HG03469 (cell line): Measurements from ENCODE around the gene SERPINA1.
A peak's percentile ranks its signal among the peaks of the same experiment; 100 is the strongest.

ENCODE experiments used
- ATAC-seq: cut with Tn5 transposase; IDR thresholded peaks from one replicate; pipeline ENCODE4 v1.9.1; 2021; ENCODE audit warnings: mild to moderate bottlenecking, moderate library complexity, moderate number of reproducible peaks; ENCODE audit not compliant: unreplicated experiment

The SERPINA1 gene

DNA sequence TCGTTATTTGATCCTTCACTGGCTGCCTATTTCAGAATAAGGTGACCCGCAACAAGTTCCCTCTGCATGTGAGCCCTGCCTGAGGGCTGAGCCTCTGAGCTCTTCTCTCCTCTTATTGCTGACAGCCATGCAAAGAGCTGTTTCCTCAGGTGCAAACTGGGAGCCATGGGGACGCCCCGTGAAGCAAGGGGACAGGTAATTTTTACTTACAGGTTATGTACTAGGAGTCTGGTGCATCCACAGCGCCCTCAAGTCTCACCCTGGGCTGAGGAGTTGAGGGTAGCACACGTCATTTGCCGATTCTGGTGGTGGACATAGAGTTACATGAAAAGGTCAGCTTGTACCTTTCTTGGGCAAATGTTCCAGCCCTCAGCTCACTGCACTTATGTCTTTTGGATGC, 39.1 kb downstream of the SERPINA1 start:
- ATAC-seq: no peak

DNA sequence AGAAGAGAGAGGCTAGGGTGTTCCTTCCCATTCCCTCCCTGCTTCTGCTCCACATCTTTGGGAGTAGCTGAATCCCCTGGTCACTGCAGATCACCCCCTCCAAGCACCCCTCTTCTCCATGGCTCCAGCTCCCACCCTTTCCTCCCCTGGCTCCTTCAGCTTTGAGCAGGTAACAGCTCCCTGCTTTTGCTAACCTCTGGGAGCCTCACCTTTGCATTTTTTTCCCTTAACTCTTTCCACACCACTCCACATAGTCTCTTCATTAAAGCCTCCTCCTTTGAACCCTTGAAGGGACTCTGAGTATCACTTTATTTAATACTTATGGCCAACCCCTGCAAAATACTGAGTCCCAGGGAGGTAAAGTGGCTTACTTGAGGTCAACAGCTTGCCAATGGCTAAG, 39.6 kb downstream of the SERPINA1 start:
- ATAC-seq: no peak

DNA sequence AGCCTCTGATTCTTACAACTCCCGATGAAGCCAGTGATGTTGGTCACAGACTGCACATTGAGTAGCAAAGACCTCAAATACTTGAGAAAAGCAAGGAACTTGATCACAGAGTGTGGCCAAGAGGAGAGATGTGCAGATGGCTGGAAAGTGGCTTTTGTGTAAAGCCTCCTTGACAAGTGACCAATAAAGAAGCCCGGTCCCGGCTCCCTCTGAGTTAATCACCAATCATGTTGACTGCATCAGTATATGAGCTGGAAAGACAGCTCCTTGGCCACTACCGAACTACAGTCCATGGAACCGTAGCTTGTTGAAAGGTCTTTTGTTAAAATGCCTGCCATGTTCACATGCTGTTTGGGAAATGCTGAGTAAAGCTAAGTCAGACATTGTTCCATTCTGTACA, 41.6 kb downstream of the SERPINA1 start:
- no peak for ATAC-seq

DNA sequence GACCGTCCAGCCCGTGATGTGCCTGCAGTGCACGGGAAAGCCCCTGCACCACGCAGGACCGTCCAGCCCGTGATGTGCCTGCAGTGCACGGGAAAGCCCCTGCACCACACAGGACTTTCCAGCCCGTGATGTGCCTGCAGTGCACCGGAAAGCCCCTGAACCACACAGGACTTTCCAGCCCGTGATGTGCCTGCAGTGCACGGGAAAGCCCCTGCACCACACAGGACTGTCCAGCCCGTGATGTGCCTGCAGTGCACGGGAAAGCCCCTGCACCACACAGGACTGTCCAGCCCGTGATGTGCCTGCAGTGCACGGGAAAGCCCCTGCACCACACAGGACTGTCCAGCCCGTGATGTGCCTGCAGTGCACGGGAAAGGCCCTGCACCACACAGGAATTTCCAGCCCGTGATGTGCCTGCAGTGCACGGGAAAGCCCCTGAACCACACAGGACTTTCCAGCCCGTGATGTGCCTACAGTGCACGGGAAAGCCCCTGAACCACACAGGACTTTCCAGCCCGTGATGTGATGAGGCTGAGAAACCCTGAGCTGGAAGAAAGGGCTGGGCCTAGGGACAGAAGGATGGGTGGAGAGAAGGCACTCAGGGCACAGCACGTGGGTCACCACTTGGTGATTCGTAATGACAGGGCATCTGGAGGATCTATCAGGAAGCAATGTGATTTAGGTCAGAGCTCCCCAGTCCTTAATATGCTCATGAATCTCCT, 42.2 kb downstream of the SERPINA1 start:
- ATAC-seq: peak; percentile 35

DNA sequence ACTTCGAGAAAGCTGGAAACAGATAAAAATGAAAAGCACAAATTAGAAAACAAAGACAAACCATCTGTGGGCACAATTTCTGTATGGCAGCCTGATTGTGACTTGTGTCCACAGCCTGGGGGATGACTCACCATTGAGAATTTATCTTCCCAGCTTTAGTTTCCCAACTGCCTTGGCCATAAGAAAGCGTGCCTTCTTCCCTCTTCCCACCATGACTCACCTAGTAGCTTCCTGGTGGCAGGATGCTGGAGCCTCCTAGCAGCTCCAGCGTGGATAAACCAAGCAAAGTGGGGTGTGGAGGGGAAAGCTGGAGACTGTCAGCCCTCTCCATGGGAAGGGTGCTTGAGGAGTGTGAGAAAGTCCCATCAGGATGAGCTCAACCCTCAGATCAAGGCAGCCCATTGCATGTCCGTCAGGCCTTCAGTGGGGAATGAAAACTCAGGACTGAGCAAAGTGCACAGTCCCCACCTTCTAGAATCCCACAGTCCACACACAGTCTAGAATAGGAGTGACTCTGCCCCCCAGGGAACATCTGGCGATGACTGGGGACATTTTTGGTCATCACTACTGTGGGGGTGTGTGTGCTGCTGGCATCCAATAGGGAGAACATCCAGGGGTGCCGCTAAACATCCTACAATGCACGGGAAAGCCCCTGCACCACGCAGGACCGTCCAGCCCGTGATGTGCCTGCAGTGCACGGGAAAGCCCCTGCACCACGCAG, 42.9 kb downstream of the SERPINA1 start:
- ATAC-seq: no peak

DNA sequence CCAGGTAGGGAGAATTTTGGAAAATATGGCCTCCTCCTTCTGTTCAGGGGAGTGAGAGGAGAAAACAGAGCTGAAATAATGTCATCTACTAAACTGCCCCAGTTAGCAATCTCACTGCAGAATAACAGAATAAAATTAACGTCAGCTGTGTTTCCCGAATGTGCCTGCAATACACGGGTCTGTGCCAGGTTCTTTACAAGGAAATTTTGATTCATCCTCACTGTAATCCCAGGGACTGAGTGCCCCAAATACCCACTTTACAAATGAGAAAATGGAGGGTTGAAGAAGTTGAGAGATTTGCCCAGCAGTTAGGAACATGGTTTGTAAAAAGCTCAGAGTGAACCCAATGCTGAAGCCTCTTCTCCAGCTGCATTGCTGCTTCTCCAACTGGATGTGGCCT, 44.0 kb downstream of the SERPINA1 start:
- ATAC-seq: no peak

DNA sequence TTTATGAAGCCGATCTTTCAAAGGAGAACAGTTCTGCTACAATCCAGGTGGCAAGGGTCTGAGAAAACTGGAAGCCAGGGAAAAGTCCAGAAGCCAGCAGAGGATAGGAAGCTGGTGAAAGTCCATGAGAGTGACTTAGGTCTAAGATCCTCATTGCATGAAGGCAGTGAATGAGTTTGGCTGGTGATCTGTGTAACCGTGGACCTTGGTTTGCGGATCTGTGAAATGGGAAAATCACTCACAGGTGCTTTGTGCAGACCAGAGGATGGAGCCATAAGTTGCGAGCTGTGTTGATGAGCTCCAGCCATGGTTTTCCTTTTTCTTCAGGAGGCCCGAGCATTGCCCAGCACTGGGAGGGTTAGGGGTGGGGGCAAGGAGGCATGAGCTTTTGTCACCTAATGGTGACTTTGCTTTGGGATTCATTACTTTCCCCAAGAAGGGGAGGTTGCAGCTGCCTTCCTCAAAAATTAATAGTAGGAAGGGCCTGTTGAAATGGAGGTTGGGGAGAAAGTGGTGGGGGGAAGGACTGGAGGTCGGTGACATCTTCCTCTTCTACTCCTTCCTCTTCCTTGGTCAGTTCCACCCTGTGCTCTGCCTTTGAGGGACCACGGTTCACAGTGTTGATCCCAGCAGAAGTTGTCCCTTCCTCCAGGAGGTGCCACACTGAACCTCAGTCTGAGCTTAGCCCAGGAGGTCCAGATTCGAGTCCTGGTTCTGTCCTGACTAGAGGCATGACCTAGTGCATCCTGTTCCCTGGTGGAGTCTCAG, 45.0 kb downstream of the SERPINA1 start:
- no peak for ATAC-seq

DNA sequence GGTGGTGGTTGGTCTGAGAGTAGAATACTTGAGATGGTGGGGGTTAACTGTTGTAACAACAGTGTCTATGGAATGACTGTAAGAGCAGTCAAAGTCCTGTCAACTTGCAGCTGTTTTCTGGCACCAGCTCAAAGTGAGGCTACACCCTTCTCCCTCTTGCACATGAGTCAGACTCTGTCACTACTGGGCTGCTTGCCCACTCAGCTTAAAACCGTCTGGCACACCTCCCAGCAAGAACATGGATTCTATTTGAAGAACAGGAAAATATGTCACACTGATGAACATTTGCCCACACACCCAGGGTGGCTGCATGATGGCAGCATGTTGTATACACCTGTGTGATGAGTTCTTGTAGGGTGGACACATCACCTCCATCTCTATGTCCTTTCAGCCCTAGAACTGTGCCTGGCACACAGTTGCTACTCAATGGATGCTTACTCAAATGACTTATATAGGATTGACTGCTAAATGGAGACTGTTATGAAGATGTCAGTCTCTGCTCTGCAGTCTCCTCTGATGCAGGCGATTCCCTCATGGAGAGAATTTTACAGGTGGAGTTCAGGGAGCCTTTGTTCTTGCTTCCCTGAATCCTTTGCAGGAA, 46.0 kb downstream of the SERPINA1 start:
- ATAC-seq: no peak

DNA sequence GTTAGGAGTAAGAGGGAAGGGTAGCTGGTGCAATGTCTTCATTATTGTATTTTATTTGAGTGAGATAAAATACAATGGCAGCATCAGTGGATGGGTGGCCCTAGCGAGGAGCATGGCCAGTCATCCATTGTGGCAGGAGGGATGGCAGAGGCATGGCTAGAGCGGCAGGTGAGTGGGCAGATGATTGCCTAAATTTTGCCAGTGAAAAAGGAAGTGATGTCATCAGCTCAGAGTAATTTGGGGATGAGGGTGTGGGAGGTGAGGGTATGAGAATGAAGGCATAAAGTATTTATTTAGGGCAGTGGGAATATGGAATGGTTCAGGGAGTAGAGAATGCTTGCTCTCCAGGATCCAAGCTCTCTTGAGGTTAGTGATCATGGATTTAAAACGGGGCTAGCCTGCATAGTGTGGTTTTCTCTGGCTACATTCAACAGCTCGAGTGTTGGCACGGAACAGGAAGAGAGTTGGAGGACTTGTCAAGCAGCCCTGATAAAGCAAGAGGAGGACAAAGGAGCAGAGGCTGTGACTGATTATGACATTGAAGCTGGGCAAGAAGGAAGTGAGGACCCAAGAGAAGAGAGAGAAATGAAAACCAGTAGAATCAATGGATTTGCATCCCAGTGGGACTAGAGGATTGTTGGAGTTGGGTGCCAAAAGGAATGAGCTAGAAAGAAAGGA, 46.6 kb downstream of the SERPINA1 start:
- ATAC-seq: no peak

DNA sequence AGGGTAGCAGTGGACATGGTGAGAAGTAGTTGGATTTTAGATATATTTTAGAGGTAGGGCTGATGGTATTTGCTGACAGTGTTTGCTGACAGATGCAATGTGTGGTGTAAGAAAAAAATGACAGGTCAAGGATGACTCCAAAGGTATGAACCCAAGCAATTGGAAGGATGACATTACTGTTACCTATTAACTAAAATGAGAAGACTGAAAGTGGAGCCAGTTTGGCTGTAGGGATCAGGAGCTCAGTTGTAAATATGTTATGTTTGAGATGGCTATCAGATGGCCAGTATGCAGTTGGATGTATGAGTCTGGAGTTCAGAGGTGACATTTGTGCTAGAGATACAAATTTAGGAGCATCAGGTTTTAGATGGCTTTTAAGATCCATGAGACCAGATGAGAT, 47.9 kb downstream of the SERPINA1 start:
- ATAC-seq: no peak

DNA sequence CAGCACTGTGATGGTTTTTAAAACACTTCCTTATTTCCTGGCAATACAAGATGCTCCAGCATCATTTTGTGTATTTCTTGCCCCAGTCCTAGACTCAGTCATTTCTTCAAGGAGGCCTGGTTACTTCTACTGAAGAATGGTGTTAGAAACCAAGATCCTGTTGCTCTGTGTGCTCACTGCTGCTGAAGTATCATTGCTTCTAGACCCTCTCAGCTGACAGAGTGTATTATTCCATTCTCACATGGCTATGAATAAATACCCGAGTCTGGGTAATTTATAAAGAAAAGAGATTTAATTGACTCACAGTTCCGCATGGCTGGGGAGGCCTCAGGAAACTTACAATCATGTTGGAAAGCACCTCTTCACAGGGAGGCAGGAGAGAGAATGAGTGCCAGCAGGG, 50.4 kb downstream of the SERPINA1 start:
- no peak for ATAC-seq

DNA sequence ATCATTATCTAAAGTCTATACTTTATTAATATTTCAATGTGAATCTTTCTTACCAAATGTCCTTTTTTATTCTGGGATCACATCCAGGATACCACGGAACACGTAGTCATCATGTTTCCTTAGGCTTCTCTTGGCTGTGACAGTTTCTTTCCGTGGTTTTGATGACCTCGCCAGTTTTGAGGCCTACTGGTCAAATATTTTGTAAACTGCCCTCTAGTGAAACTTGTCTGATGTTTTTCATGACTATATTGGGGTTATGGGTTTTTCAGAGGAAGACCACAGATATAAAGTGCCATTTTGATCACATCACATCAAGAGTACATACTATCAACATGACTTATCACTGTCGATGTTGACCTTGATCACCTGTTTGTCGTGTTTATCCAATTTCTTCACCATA, 51.1 kb downstream of the SERPINA1 start:
- ATAC-seq: no peak

DNA sequence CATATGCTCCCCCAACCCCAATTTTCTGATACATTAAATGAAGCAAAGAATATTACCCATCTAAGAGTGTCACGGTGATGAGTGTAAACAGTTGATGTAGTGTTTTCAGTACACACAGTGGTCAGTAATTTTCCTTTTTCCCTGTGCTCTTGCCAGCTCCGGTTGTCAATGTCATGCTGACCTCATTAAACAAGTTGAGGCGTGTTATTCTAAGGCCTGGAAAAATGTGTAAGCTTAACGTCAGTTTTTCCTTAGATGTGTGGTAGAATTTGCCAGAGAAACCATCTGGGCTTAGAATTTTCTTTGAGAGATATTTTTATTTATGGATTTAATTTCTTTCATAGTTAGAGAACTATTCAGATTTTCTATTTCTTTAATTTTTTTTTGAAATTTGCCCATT, 53.5 kb downstream of the SERPINA1 start:
- ATAC-seq: no peak

DNA sequence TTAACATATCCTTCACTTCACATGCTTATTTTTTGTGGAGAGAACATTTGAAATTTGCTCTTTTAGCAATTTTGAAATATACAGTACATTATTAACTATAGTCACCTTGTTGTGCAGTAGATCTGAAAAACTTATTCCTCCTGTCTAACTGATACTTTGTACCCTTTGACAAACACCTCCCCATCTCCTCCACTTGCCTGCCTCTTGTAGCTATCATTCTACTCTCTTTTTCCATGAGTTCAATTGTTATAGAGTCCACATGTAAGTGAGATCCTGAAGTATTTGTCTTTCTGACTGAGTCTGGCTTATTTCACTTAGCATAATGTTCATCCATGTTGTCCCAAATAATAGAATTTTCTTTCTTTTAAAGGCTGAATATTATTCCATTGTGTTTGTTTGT, 55.8 kb downstream of the SERPINA1 start:
- ATAC-seq: no peak

DNA sequence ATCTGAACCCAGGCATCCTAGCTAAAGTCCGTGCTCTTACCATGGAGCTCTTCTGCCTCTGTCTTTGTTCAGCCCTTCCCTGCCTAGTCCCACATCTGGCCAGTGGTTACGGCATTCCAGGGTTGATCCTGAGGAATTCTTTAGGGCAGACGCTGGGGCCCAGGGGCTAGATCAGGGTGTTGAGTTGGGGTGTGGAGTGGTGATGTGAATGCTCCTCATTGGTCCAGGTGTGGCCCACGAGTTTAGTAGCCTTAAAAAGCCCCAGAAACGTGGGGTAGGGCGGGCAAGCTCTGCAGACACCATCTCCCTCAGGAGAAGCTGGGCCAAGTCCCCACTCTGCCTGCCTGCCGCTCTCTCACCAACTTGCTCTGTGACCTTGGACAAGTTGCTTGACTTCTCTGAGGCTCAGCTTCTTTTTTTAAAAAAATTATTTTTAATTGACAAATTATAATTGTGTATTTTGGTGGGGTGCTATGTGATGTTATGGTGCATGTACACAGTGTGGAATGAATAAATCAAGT, 56.3 kb downstream of the SERPINA1 start:
- ATAC-seq: no peak

DNA sequence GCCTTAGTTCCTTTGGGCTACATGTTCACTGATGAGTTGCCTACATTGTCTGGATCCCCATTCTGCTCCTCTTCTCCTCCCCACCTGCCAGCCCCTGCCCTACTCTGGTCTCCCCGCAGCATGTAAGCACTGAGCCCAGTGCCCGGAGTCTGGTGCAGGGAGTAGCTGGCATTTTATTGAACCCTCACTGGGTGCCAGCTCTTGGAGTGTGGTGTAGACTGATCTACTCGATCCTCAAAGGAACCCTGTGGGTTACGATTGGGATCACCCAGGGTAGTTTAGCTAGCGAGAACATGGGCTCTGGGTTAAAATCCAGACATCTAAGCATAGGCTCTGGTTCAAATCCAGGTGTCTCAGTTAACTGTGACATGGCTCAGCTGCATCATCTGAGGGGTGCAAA, 56.9 kb downstream of the SERPINA1 start:
- ATAC-seq: no peak

DNA sequence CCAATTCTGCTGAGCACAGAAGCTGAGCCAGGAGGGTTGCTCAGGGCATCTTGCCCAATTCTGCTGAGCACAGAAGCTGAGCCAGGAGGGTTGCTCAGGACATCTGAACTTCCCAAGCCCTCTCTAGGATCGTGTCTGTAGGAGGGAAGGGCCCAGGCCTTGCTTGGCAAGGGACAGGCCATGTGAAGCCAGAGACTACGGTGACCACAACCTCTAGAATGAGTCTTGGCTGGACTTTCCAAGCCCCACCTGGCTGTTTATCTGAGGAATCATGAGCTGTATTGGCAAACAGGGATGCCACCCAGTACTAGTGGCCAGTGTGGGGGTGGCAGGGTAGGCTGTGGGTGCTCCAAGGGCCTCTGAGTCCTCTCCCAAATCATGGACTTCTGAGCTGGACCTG, 57.5 kb downstream of the SERPINA1 start:
- ATAC-seq: no peak

DNA sequence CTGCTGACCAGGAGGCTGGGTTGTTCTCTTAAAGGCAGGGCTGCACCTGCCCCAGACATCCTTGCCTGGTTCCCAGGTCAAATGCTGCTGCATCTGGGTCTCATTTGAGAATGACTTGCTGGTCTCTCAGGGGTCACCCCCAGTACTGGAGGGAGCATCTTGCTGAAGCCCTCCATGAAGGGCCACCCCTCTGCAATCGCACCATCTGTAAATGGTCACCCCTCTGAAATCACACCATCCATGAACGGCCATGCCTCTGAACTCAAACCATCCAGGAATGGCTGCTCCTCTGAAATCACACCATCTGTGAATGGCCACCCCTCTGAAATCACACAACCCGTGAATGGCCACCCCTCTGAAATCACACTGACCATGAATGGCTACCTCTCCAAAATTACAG, 58.0 kb downstream of the SERPINA1 start:
- no peak for ATAC-seq

DNA sequence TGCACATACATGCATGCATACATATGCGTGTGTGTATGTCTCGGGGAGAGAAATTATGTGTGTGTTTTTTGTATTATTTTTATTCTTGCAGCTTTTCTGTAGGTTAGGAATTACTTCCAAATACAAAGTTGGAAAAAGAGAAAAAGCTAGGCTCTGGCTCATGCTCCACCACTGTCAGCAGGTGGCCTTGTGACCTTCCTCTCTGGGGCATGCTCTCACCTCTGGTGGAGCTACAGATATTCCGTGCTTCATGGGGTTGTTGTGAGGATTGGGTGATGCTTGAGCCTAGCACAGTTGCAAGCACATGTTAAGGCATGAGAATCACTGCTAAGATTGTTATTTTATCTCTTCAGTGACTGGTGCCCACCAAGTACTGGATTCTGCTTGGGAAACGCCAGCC, 58.5 kb downstream of the SERPINA1 start:
- no peak for ATAC-seq

DNA sequence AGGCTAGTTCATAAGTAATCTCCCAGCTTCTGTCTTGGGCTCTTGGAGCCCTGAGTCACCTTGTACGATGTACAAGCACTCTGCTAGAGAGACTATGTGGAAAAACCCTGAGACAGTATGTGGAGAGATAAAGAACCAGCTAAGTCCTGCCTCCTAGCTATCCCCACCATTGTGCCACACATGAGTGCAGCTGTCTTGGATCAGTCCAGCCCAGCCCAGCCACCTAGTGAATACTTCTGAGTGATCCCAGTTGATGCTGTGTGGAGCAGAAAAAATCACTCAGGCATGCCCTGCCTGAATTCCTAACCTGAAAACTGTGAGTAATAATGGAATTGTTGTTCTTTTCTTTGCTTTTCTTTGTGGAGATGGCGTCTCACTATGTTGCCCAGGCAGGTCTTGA, 60.2 kb downstream of the SERPINA1 start:
- no peak for ATAC-seq
